HEK293 (cell line): ENCODE measurements around the gene ARFRP1.
A peak's percentile ranks its signal among the peaks of the same experiment; 100 is the strongest.

Source experiments
- CTCF ChIA-PET: fragments of 350-600 bp; formaldehyde crosslinking; extraction: SDS; loops from one replicate; lab custom pipeline; 2021; ENCODE audit warnings: antibody characterized with exemption; lab: Yijun Ruan, JAX
- POLR2A ChIA-PET: fragments of 300-600 bp; formaldehyde crosslinking; extraction: SDS; loops from one replicate; lab custom pipeline; 2020; ENCODE audit warnings: antibody characterized with exemption, inconsistent platforms; lab: Yijun Ruan, JAX
- H3K27ac ChIP-seq: fragments of 200-500 bp; sonication (Bioruptor generic); 2 replicates; pipeline ENCODE4 v1.5.1; 2014; ENCODE audit warnings: low read depth, low read length, control low read depth, inconsistent platforms; ENCODE audit errors: extremely low read depth
- H3K36me3 ChIP-seq, 2 experiments: fragments of 200-500 bp in 1 of 2; sonication (Bioruptor generic) in 1 of 2; 1 replicate in 1 of 2; 2 replicates in 1 of 2; pipeline ENCODE4 v1.5.1; 2014 to 2017; ENCODE audit warnings: inconsistent platforms in 2 of 2, low read length in 2 of 2; ENCODE audit not compliant: control insufficient read depth in 2 of 2, insufficient read depth in 1 of 2
- H3K4me1 ChIP-seq: fragments of 200-500 bp; sonication (Bioruptor generic); 2 replicates; pipeline ENCODE4 v1.5.1; 2014; ENCODE audit warnings: mild to moderate bottlenecking, low read length, inconsistent platforms; ENCODE audit not compliant: control insufficient read depth, insufficient read depth
- H3K4me3 ChIP-seq: 2 replicates; pipeline ENCODE4 v1.5.1; 2011; ENCODE audit warnings: low read depth, mild to moderate bottlenecking, control low read depth, low read length, moderate library complexity
- H3K9me3 ChIP-seq: fragments of 200-500 bp; sonication (Bioruptor generic); 2 replicates; pipeline ENCODE4 v1.5.1; 2014; ENCODE audit warnings: low read depth, low read length, inconsistent platforms; ENCODE audit not compliant: control insufficient read depth, insufficient read depth
- GLI4 ChIP-seq: fragments of 450-650 bp; formaldehyde crosslinking; IDR thresholded peaks from 2 replicates; pipeline ENCODE4 v1.5.1; 2016; ENCODE audit warnings: missing biosample characterization, missing genetic modification characterization
- KLF1 ChIP-seq: fragments of 450-650 bp; formaldehyde crosslinking; IDR thresholded peaks from 2 replicates; pipeline ENCODE4 v1.5.1; 2016; ENCODE audit warnings: missing biosample characterization, missing genetic modification characterization
- PRDM1 ChIP-seq: fragments of 450-650 bp; formaldehyde crosslinking; IDR thresholded peaks from 2 replicates; pipeline ENCODE4; 2016; ENCODE audit warnings: missing biosample characterization, missing genetic modification characterization
- RBAK ChIP-seq: fragments of 450-650 bp; formaldehyde crosslinking; IDR thresholded peaks from 2 replicates; pipeline ENCODE4 v1.5.1; 2016; ENCODE audit warnings: missing biosample characterization, missing genetic modification characterization
- REPIN1 ChIP-seq: fragments of 450-650 bp; formaldehyde crosslinking; IDR thresholded peaks from 2 replicates; pipeline ENCODE4 v1.5.1; 2017; ENCODE audit warnings: missing biosample characterization, missing genetic modification characterization, low read depth
- ZBTB17 ChIP-seq: fragments of 450-650 bp; formaldehyde crosslinking; IDR thresholded peaks from 2 replicates; pipeline ENCODE4 v1.5.1; 2016; ENCODE audit warnings: missing biosample characterization, missing genetic modification characterization
- ZFHX2 ChIP-seq: fragments of 450-650 bp; formaldehyde crosslinking; conservative IDR thresholded peaks from 2 replicates; pipeline ENCODE4 v1.5.1; 2016; ENCODE audit warnings: missing biosample characterization, missing genetic modification characterization
- ZNF157 ChIP-seq: fragments of 450-650 bp; formaldehyde crosslinking; IDR thresholded peaks from 2 replicates; pipeline ENCODE4 v1.5.1; 2016; ENCODE audit warnings: missing biosample characterization, missing genetic modification characterization
- ZNF2 ChIP-seq: fragments of 450-650 bp; formaldehyde crosslinking; IDR thresholded peaks from 2 replicates; pipeline ENCODE4 v1.5.1; 2016; ENCODE audit warnings: missing biosample characterization, missing genetic modification characterization
- ZNF335 ChIP-seq: fragments of 450-650 bp; formaldehyde crosslinking; conservative IDR thresholded peaks from 2 replicates; pipeline ENCODE4 v1.5.1; 2016; ENCODE audit warnings: missing biosample characterization, missing genetic modification characterization
- ZNF341 ChIP-seq: fragments of 450-650 bp; formaldehyde crosslinking; IDR thresholded peaks from 2 replicates; pipeline ENCODE4; 2016; ENCODE audit warnings: low read depth, missing biosample characterization, missing genetic modification characterization
- ZNF514 ChIP-seq: fragments of 450-650 bp; formaldehyde crosslinking; IDR thresholded peaks from 2 replicates; pipeline ENCODE4 v1.5.1; 2016; ENCODE audit warnings: missing biosample characterization, missing genetic modification characterization
- ZNF621 ChIP-seq: fragments of 450-650 bp; formaldehyde crosslinking; IDR thresholded peaks from 2 replicates; pipeline ENCODE4 v1.5.1; 2017; ENCODE audit warnings: missing biosample characterization, missing genetic modification characterization
- ZNF623 ChIP-seq: fragments of 450-650 bp; formaldehyde crosslinking; IDR thresholded peaks from 2 replicates; pipeline ENCODE4 v1.5.1; 2016; ENCODE audit warnings: missing biosample characterization, missing genetic modification characterization
- ZNF654 ChIP-seq: fragments of 450-650 bp; formaldehyde crosslinking; IDR thresholded peaks from 2 replicates; pipeline ENCODE4 v1.5.1; 2016; ENCODE audit warnings: low read depth, missing biosample characterization, missing genetic modification characterization
- TF ChIP-seq, protein P1 (sequence below): fragments of 450-650 bp; formaldehyde crosslinking; IDR thresholded peaks from 2 replicates; pipeline ENCODE4 v1.5.1; 2016; ENCODE audit warnings: missing biosample characterization, missing genetic modification characterization
- TF ChIP-seq, protein P2 (sequence below): fragments of 450-650 bp; formaldehyde crosslinking; IDR thresholded peaks from 2 replicates; pipeline ENCODE4 v1.5.1; 2017; ENCODE audit warnings: missing biosample characterization, missing genetic modification characterization
- TF ChIP-seq, protein P3 (sequence below): fragments of 450-650 bp; formaldehyde crosslinking; IDR thresholded peaks from 2 replicates; pipeline ENCODE4 v1.5.1; 2016; ENCODE audit warnings: missing biosample characterization, missing genetic modification characterization
- TF ChIP-seq, protein P4 (sequence below): fragments of 450-650 bp; formaldehyde crosslinking; IDR thresholded peaks from 2 replicates; pipeline ENCODE4 v1.5.1; 2016; ENCODE audit warnings: missing biosample characterization, missing genetic modification characterization
- TF ChIP-seq, protein P5 (sequence below): fragments of 450-650 bp; formaldehyde crosslinking; optimal IDR thresholded peaks from 2 replicates; pipeline ENCODE3; 2016; ENCODE audit warnings: missing biosample characterization, mild to moderate bottlenecking, missing genetic modification characterization
- TF ChIP-seq, protein P6 (sequence below): fragments of 450-650 bp; formaldehyde crosslinking; IDR thresholded peaks from 2 replicates; pipeline ENCODE4 v1.5.1; 2017; ENCODE audit warnings: missing biosample characterization, missing genetic modification characterization

ARFRP1 gene

DNA sequence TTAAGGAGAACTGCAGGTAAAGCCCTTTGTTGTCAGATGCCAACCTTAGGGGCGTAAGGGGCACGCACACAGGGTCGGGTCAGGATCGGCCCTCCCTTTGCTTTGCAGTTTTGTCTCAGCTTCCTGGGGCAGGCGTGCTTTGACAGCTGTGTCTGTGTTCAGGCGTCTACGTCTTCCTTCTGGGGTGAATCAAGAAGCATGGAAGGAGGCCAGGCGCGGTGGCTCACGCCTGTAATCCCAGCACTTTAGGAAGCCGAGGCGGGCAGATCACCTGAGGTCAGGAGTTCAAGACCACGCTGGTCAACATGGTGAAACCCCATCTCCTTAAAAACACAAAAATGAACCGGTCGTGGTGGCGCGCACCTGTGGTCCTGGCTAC, 1.4 kb upstream of the ARFRP1 start:
- Histone ChIP-seq H3K36me3 (peaks cover 43 to 70% of the 10 kb centered on the region in 2 experiments), H3K27ac (no peak overlapping the region), H3K4me1 (0 out of 2 replicates have a peak, but pooled peaks cover 3% of the 10 kb centered on the region), H3K4me3 (peak overlapping the region; percentile 81), H3K9me3 (no peaks in the 10 kb centered on the region)
- ChIA-PET CTCF (interaction anchor here (0.7 to 0.8 kb wide), 2 partner anchors 25 to 737 kb away, joined by 3 to 4 read pairs; no protein-coding TSS in a partner anchor), POLR2A (interaction anchor here (1.5 to 1.7 kb wide), 2 partner anchors 10 to 16 kb away, joined by 4 to 8 read pairs; no protein-coding TSS in a partner anchor)
- TF ChIP-seq ZNF157 (tag by site-specific recombination) (no peak), ZFHX2 (no peak), ZNF621 (no peak), RBAK (tag by site-specific recombination) (no peak), GLI4 (tag by site-specific recombination) (no peak), PRDM1 (tag by site-specific recombination) (no peak), REPIN1 (tag by site-specific recombination) (no peak), KLF1 (no peak)
- TF ChIP-seq, protein P1, sequence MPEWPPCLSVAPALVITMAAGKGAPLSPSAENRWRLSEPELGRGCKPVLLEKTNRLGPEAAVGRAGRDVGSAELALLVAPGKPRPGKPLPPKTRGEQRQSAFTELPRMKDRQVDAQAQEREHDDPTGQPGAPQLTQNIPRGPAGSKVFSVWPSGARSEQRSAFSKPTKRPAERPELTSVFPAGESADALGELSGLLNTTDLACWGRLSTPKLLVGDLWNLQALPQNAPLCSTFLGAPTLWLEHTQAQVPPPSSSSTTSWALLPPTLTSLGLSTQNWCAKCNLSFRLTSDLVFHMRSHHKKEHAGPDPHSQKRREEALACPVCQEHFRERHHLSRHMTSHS (tag by site-specific recombination) = no peak
- TF ChIP-seq, protein P2, sequence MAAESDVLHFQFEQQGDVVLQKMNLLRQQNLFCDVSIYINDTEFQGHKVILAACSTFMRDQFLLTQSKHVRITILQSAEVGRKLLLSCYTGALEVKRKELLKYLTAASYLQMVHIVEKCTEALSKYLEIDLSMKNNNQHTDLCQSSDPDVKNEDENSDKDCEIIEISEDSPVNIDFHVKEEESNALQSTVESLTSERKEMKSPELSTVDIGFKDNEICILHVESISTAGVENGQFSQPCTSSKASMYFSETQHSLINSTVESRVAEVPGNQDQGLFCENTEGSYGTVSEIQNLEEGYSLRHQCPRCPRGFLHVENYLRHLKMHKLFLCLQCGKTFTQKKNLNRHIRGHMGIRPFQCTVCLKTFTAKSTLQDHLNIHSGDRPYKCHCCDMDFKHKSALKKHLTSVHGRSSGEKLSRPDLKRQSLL (tag by site-specific recombination) = no peak
- TF ChIP-seq, protein P3, sequence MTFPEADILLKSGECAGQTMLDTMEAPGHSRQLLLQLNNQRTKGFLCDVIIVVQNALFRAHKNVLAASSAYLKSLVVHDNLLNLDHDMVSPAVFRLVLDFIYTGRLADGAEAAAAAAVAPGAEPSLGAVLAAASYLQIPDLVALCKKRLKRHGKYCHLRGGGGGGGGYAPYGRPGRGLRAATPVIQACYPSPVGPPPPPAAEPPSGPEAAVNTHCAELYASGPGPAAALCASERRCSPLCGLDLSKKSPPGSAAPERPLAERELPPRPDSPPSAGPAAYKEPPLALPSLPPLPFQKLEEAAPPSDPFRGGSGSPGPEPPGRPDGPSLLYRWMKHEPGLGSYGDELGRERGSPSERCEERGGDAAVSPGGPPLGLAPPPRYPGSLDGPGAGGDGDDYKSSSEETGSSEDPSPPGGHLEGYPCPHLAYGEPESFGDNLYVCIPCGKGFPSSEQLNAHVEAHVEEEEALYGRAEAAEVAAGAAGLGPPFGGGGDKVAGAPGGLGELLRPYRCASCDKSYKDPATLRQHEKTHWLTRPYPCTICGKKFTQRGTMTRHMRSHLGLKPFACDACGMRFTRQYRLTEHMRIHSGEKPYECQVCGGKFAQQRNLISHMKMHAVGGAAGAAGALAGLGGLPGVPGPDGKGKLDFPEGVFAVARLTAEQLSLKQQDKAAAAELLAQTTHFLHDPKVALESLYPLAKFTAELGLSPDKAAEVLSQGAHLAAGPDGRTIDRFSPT (tag by site-specific recombination) = no peak
- TF ChIP-seq, protein P4, sequence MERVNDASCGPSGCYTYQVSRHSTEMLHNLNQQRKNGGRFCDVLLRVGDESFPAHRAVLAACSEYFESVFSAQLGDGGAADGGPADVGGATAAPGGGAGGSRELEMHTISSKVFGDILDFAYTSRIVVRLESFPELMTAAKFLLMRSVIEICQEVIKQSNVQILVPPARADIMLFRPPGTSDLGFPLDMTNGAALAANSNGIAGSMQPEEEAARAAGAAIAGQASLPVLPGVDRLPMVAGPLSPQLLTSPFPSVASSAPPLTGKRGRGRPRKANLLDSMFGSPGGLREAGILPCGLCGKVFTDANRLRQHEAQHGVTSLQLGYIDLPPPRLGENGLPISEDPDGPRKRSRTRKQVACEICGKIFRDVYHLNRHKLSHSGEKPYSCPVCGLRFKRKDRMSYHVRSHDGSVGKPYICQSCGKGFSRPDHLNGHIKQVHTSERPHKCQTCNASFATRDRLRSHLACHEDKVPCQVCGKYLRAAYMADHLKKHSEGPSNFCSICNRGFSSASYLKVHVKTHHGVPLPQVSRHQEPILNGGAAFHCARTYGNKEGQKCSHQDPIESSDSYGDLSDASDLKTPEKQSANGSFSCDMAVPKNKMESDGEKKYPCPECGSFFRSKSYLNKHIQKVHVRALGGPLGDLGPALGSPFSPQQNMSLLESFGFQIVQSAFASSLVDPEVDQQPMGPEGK (tag by site-specific recombination) = no peak

DNA sequence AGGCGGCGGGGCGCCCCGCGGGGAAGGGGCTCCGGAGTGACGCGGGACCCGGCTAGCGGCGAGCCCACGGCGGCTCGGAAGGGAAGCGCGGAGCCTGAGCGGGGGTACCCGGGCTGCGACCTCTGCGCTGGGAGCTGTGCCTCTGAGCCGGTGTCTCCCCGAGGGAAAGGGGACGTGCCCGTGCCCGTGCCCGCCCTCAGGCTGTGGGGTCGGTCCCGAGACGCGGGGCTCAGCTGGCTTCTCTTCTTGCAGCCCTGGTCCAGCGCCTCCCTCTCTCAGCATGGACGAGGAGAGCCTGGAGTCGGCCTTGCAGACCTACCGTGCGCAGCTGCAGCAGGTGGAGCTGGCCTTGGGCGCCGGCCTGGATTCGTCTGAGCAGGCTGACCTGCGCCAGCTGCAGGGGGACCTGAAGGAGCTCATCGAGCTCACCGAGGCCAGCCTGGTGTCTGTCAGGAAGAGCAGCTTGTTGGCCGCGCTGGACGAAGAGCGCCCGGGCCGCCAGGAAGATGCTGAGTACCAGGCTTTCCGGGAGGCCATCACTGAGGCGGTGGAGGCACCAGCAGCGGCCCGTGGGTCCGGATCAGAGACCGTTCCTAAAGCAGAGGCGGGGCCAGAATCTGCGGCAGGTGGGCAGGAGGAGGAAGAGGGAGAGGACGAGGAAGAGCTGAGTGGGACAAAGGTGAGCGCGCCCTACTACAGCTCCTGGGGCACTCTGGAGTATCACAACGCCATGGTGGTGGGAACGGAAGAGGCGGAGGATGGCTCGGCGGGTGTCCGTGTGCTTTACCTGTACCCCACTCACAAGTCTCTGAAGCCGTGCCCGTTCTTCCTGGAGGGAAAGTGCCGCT, 749 bp upstream of the ARFRP1 start:
- Histone ChIP-seq H3K4me3 (peak overlapping the region; percentile 81), H3K4me1 (0 out of 2 replicates have a peak, but pooled peaks cover 3% of the 10 kb centered on the region), H3K36me3 (peaks cover 39 to 72% of the 10 kb centered on the region in 2 experiments), H3K27ac (peak overlapping the region; percentile 71; the same call in 1 of the 2 replicates), H3K9me3 (no peaks in the 10 kb centered on the region)
- ChIA-PET POLR2A (interaction anchor here (0.5 to 3.3 kb wide), 15 partner anchors 10 to 272 kb away, joined by 3 to 16 read pairs (median 6); partner anchors contain the start of genes DNAJC5, LIME1, PRPF6 and RTEL1), CTCF (interaction anchor here (0.6 to 0.8 kb wide), 6 partner anchors 25 to 1069 kb away, joined by 3 to 4 read pairs (median 3); no protein-coding TSS in a partner anchor)
- peak; percentile 66 for TF ChIP-seq ZNF341
- TF ChIP-seq, protein P2 (tag by site-specific recombination) = no peak
- TF ChIP-seq ZNF157 (tag by site-specific recombination) = no peak
- TF ChIP-seq KLF1 = no peak
- TF ChIP-seq ZBTB17 = peak; percentile 16; the same call in 1 of the 2 replicates
- TF ChIP-seq ZNF335 = peak; percentile 67
- no peak for TF ChIP-seq ZNF514 (tag by site-specific recombination)
- TF ChIP-seq, protein P5, sequence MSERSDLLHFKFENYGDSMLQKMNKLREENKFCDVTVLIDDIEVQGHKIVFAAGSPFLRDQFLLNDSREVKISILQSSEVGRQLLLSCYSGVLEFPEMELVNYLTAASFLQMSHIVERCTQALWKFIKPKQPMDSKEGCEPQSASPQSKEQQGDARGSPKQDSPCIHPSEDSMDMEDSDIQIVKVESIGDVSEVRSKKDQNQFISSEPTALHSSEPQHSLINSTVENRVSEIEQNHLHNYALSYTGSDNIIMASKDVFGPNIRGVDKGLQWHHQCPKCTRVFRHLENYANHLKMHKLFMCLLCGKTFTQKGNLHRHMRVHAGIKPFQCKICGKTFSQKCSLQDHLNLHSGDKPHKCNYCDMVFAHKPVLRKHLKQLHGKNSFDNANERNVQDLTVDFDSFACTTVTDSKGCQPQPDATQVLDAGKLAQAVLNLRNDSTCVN (tag by site-specific recombination) = peak; percentile 21
- no peak for TF ChIP-seq ZNF623 (tag by site-specific recombination)
- TF ChIP-seq, protein P6, sequence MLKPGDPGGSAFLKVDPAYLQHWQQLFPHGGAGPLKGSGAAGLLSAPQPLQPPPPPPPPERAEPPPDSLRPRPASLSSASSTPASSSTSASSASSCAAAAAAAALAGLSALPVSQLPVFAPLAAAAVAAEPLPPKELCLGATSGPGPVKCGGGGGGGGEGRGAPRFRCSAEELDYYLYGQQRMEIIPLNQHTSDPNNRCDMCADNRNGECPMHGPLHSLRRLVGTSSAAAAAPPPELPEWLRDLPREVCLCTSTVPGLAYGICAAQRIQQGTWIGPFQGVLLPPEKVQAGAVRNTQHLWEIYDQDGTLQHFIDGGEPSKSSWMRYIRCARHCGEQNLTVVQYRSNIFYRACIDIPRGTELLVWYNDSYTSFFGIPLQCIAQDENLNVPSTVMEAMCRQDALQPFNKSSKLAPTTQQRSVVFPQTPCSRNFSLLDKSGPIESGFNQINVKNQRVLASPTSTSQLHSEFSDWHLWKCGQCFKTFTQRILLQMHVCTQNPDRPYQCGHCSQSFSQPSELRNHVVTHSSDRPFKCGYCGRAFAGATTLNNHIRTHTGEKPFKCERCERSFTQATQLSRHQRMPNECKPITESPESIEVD = no peak
- no peak for TF ChIP-seq RBAK (tag by site-specific recombination)
- TF ChIP-seq ZNF2 = no peak
- no peak for TF ChIP-seq ZNF654 (tag by site-specific recombination)
- TF ChIP-seq ZFHX2 = no peak
- TF ChIP-seq REPIN1 (tag by site-specific recombination) = no peak
